NB4 (cell line): Measurements from ENCODE around the gene FNDC8.

Experiments
- CTCF ChIP-seq: IDR thresholded peaks from one replicate; pipeline ENCODE4 v1.5.1; 2012; ENCODE audit warnings: low read depth, low read length
- MAX ChIP-seq: IDR thresholded peaks from 2 replicates; pipeline ENCODE4 v1.6.1; 2011; ENCODE audit warnings: low read depth, low read length
- MYC ChIP-seq: IDR thresholded peaks from 2 replicates; pipeline ENCODE4 v1.6.1; 2011; ENCODE audit warnings: low read depth, low read length
- POLR2A ChIP-seq: IDR thresholded peaks from 2 replicates; pipeline ENCODE4 v1.6.1; 2011; ENCODE audit warnings: mild to moderate bottlenecking; ENCODE audit not compliant: insufficient read length; ENCODE audit errors: extremely low read depth

DNA sequence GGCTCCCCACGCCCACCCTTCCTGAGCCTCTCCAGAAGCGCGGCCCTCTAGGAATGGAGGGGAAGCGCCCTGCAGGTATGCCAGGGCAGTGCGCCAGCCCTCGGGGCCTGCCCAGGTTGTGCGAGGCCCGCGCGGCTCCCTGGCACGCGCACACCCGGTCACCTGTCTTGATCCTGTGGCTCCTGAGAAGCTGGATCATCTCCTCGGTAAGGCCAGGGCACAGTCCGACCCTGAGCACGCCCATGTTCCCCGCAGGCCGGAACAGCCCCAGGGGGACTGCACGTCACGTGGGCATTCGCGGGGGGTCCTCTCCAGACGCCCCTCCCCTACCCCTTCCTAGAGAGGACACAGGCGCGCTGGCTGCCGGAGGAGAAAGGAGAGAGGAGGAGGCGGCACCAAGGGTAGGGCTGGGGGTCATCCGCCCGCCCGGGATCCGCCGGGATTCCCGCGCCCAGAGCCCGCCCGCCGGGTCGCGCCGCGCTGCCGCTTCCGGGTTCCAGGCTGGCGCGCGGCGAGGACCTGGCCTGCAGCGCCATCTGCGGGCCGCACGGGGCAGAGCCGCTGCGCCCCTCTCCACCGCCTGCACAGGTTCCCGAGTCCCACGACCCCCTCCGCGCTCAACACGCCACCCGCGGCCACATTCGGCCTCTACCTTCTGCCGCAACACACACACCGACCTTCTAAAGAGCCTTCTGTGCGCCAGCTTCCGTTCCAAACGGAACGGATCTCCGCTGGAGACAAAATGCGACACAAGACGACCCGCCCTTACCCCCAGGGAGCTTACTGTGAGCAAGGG is 1.8 kb upstream of the FNDC8 start, which contains the start of gene RAD51D:
- peak; percentile 77 for TF ChIP-seq CTCF
- peak; percentile 33 for TF ChIP-seq POLR2A
- TF ChIP-seq MYC, result 0 out of 2 replicates have a peak, but pooled peaks have one; percentile 5
- peak; percentile 66 for TF ChIP-seq MAX
